Natural killer cell (primary cell): ENCODE measurements around the gene ANKRD39. TPM values are rescaled to one million over a fixed set of nuclear protein-coding genes. Genes with fewer than 3 reads are reported as not detected.

Experiments used
- ATAC-seq, 3 donors: fragments of 150-1000 bp in 2 of 3; fragments of 200-7000 bp in 1 of 3; cut with Tn5 transposase; 1 replicate in 1 of 3; 2 replicates in 2 of 3; pipeline ENCODE4 v1.10.0; 2021; ENCODE audit warnings: mild to moderate bottlenecking in 2 of 3, moderate library complexity in 2 of 3
- DNase-seq, 2 donors: peaks; one replicate each; pipeline versions ENCODE4 v3.0.0 to v3.0.0-alpha.2; 2013 to 2021; ENCODE audit warnings: mixed read lengths in 1 of 2
- H3K27ac ChIP-seq: one replicate; pipeline ENCODE4 v1.5.1; 2013; ENCODE audit warnings: mild to moderate bottlenecking, low read length
- H3K27me3 ChIP-seq: one replicate; pipeline ENCODE4 v1.6.1; 2013; ENCODE audit warnings: low read length; ENCODE audit not compliant: control insufficient read depth, insufficient read depth
- H3K36me3 ChIP-seq: one replicate; pipeline ENCODE4 v1.6.1; 2013; ENCODE audit warnings: low read length; ENCODE audit not compliant: control insufficient read depth, insufficient read depth
- H3K4me1 ChIP-seq: one replicate; pipeline ENCODE4 v1.6.1; 2013; ENCODE audit warnings: low read length; ENCODE audit not compliant: control insufficient read depth, insufficient read depth
- H3K4me3 ChIP-seq: one replicate; pipeline ENCODE4 v1.5.1; 2013; ENCODE audit warnings: low read length
- H3K9me3 ChIP-seq: one replicate; pipeline ENCODE4 v1.6.1; 2013; ENCODE audit warnings: low read length; ENCODE audit not compliant: control insufficient read depth, insufficient read depth
- H3K27ac Mint-ChIP-seq, 2 donors: one replicate each; pipeline ENCODE4 v1.8.0; 2022; ENCODE audit warnings: mild to moderate bottlenecking in 2 of 2, mixed read lengths in 2 of 2, moderate library complexity in 1 of 2
- H3K27me3 Mint-ChIP-seq, 2 donors: one replicate each; pipeline ENCODE4 v1.8.0; 2022; ENCODE audit warnings: low read depth in 2 of 2, mixed read lengths in 2 of 2
- H3K36me3 Mint-ChIP-seq: one replicate; pipeline ENCODE4 v1.8.0; 2022; ENCODE audit warnings: mixed read lengths
- H3K4me1 Mint-ChIP-seq, 2 donors: one replicate each; pipeline ENCODE4 v1.8.0; 2022; ENCODE audit warnings: mixed read lengths in 2 of 2
- H3K4me3 Mint-ChIP-seq: one replicate; pipeline ENCODE4 v1.8.0; 2022; ENCODE audit warnings: mild to moderate bottlenecking, moderate library complexity, mixed read lengths
- H3K9me3 Mint-ChIP-seq, 2 donors: one replicate each; pipeline ENCODE4 v1.8.0; 2022; ENCODE audit warnings: mixed read lengths in 2 of 2
- CTCF ChIP-seq: fragments of 200-600 bp; IDR thresholded peaks from one replicate; pipeline ENCODE4 v1.8.0; 2022; ENCODE audit warnings: antibody characterized with exemption
- WGBS: methylation state at CpG from one replicate; pipeline ENCODE4 v1.1.7; 2013; ENCODE audit warnings: missing lambda C conversion rate; ENCODE audit not compliant: insufficient coverage; 5-methylcytosine and 5-hydroxymethylcytosine counted together
- intact Hi-C: fragments of 100-400 bp; cut with micrococcal nuclease; formaldehyde crosslinking; loops from one replicate; pipeline ENCODE4 v1.14.2; 2022
- total RNA-seq, 4 donors: library from RNA; stranded (reverse); fragments of 120-200 nt in 1 of 4; gene quantifications; one replicate each; pipeline versions ENCODE4 v1.2.3 to v1.2.4, GENCODE V29; 2013 to 2022

The ANKRD39 gene
- total RNA-seq, 3 donors from 2014 or later (not counting 1 experiment from before 2014, with no cell fraction given) = 15.5 to 22.3 (median 21.6) TPM

GRCh38 chr2:96884299-96885094, 26.7 kb upstream of the ANKRD39 start:
- H3K4me3 ChIP-seq = no peak overlapping the region
- WGBS = 94% methylated on average over 19 of the region's 19 CpGs
- intact Hi-C loops = no loop called here
- H3K27ac ChIP-seq = no peak overlapping the region
- peaks cover 24% of the 10 kb centered on the region for H3K4me1 ChIP-seq
- no peaks in the 10 kb centered on the region for H3K9me3 Mint-ChIP-seq
- H3K4me3 Mint-ChIP-seq = no peak overlapping the region
- no peak overlapping the region for H3K27ac Mint-ChIP-seq
- ATAC-seq (no peak), DNase-seq (no peak)
- no peaks in the 10 kb centered on the region for H3K9me3 ChIP-seq
- no peak for TF ChIP-seq CTCF
- H3K27me3 ChIP-seq = no peaks in the 10 kb centered on the region
- H3K36me3 ChIP-seq = no peaks in the 10 kb centered on the region
- H3K36me3 Mint-ChIP-seq = no peaks in the 10 kb centered on the region
- no peaks in the 10 kb centered on the region for H3K27me3 Mint-ChIP-seq
- H3K4me1 Mint-ChIP-seq = peaks cover 6 to 16% of the 10 kb centered on the region in 2 donors

- H3K36me3 Mint-ChIP-seq = no peaks in the 10 kb centered on the region
- H3K9me3 Mint-ChIP-seq = no peaks in the 10 kb centered on the region
- no peak for DNase-seq
- Histone ChIP-seq H3K9me3 (no peaks in the 10 kb centered on the region), H3K4me1 (peaks cover 22% of the 10 kb centered on the region), H3K27me3 (no peaks in the 10 kb centered on the region), H3K4me3 (no peak overlapping the region), H3K27ac (no peak overlapping the region), H3K36me3 (no peaks in the 10 kb centered on the region)
- TF ChIP-seq CTCF = no peak
- H3K27ac Mint-ChIP-seq = no peak overlapping the region
- intact Hi-C loops = no loop called here
- H3K4me1 Mint-ChIP-seq = peaks cover 4 to 14% of the 10 kb centered on the region in 2 donors
- no peak for ATAC-seq
- WGBS = 95% methylated on average over 9 of the region's 9 CpGs
- H3K4me3 Mint-ChIP-seq = no peak overlapping the region
- H3K27me3 Mint-ChIP-seq = no peaks in the 10 kb centered on the region
Measured at GRCh38 chr2:96883306-96883705, 25.5 kb upstream of the ANKRD39 start.

GRCh38 chr2:96882906-96883305, 25.1 kb upstream of the ANKRD39 start:
- Mint-ChIP-seq H3K9me3 (no peaks in the 10 kb centered on the region), H3K36me3 (no peaks in the 10 kb centered on the region), H3K4me3 (no peak overlapping the region), H3K27me3 (no peaks in the 10 kb centered on the region), H3K27ac (no peak overlapping the region), H3K4me1 (peaks cover under 1 to 10% of the 10 kb centered on the region in 2 donors)
- H3K27ac ChIP-seq = no peak overlapping the region
- no peaks in the 10 kb centered on the region for H3K27me3 ChIP-seq
- no peak overlapping the region for H3K4me3 ChIP-seq
- H3K36me3 ChIP-seq = no peaks in the 10 kb centered on the region
- WGBS = 88% methylated on average over 8 of the region's 8 CpGs
- peaks cover 19% of the 10 kb centered on the region for H3K4me1 ChIP-seq
- no peaks in the 10 kb centered on the region for H3K9me3 ChIP-seq
- ATAC-seq = no peak
- intact Hi-C loops = no loop called here
- no peak for TF ChIP-seq CTCF
- DNase-seq = no peak

- intact Hi-C loops = no loop called here
- no peaks in the 10 kb centered on the region for H3K9me3 Mint-ChIP-seq
- DNase-seq = no peak
- no peak overlapping the region for H3K4me3 Mint-ChIP-seq
- H3K36me3 Mint-ChIP-seq = no peaks in the 10 kb centered on the region
- H3K36me3 ChIP-seq = no peaks in the 10 kb centered on the region
- H3K27me3 ChIP-seq = no peaks in the 10 kb centered on the region
- no peak for TF ChIP-seq CTCF
- 80% methylated on average over 12 of the region's 12 CpGs for WGBS
- peaks cover 20% of the 10 kb centered on the region for H3K4me1 ChIP-seq
- no peaks in the 10 kb centered on the region for H3K9me3 ChIP-seq
- no peak overlapping the region for H3K27ac Mint-ChIP-seq
- peaks cover 0 to 7% of the 10 kb centered on the region in 2 donors for H3K4me1 Mint-ChIP-seq
- H3K4me3 ChIP-seq = no peak overlapping the region
- H3K27me3 Mint-ChIP-seq = no peaks in the 10 kb centered on the region
- no peak overlapping the region for H3K27ac ChIP-seq
- no peak for ATAC-seq
Measured at GRCh38 chr2:96882230-96882629, 24.4 kb upstream of the ANKRD39 start.
